Parathyroid adenoma (tissue), 2 donors: Measurements from ENCODE around the gene STYXL2.

ENCODE experiments used
- H2AFZ ChIP-seq: fragments of 300-600 bp; sonication (generic); one replicate; pipeline ENCODE4 v1.7.0; 2017; ENCODE audit warnings: antibody characterized with exemption, mild to moderate bottlenecking
- H3K27ac ChIP-seq: fragments of 300-600 bp; sonication (generic); one replicate; pipeline ENCODE4 v1.7.0; 2017
- H3K27me3 ChIP-seq: fragments of 300-600 bp; sonication (generic); one replicate; pipeline ENCODE4 v1.7.0; 2017; ENCODE audit warnings: low read length; ENCODE audit not compliant: control insufficient read depth, insufficient read depth
- H3K36me3 ChIP-seq: fragments of 300-600 bp; sonication (generic); one replicate; pipeline ENCODE4 v1.7.0; 2017; ENCODE audit warnings: low read length; ENCODE audit not compliant: control insufficient read depth, insufficient read depth
- H3K4me1 ChIP-seq: fragments of 300-600 bp; sonication (generic); one replicate; pipeline ENCODE4 v1.7.0; 2017; ENCODE audit warnings: control low read depth
- H3K4me2 ChIP-seq: fragments of 300-600 bp; sonication (generic); one replicate; pipeline ENCODE4 v1.7.0; 2017; ENCODE audit warnings: low read length
- H3K4me3 ChIP-seq: fragments of 300-600 bp; sonication (generic); one replicate; pipeline ENCODE4 v1.7.0; 2017; ENCODE audit warnings: low read depth, low read length
- H3K79me2 ChIP-seq: fragments of 300-600 bp; sonication (generic); one replicate; pipeline ENCODE4 v1.7.0; 2017; ENCODE audit warnings: control low read depth
- H3K9ac ChIP-seq: fragments of 300-600 bp; sonication (generic); one replicate; pipeline ENCODE4 v1.7.0; 2017; ENCODE audit warnings: mild to moderate bottlenecking
- H3K9me3 ChIP-seq: fragments of 300-600 bp; sonication (generic); one replicate; pipeline ENCODE4 v1.7.0; 2017; ENCODE audit warnings: low read length; ENCODE audit not compliant: control insufficient read depth
- CTCF ChIP-seq: fragments of 300-600 bp; sonication (generic); IDR thresholded peaks from one replicate; pipeline ENCODE4 v1.7.0; 2017; ENCODE audit warnings: antibody characterized with exemption, mild to moderate bottlenecking
- donor health status: primary hyperparathyroidism.

STYXL2 gene

GRCh38 chr1:167136806-167137205, 42.9 kb downstream of the STYXL2 start:
- H3K27ac ChIP-seq: no peak overlapping the region
- H2AFZ ChIP-seq: no peak overlapping the region
- no peaks in the 10 kb centered on the region for H3K36me3 ChIP-seq

GRCh38 chr1:167137332-167137781, 43.5 kb downstream of the STYXL2 start:
- Histone ChIP-seq H3K9ac (no peak overlapping the region), H3K27ac (no peak overlapping the region), H3K79me2 (no peaks in the 10 kb centered on the region), H3K4me2 (no peak overlapping the region), H3K27me3 (no peaks in the 10 kb centered on the region), H3K36me3 (no peaks in the 10 kb centered on the region), H3K4me3 (no peak overlapping the region), H3K4me1 (no peaks in the 10 kb centered on the region), H3K9me3 (no peaks in the 10 kb centered on the region), H2AFZ (no peak overlapping the region)
- no peak for TF ChIP-seq CTCF

More at GRCh38 chr1:167136806-167137205, 42.9 kb downstream of the STYXL2 start:
- no peaks in the 10 kb centered on the region for H3K27me3 ChIP-seq
- no peak for TF ChIP-seq CTCF
- no peaks in the 10 kb centered on the region for H3K79me2 ChIP-seq
- no peak overlapping the region for H3K4me2 ChIP-seq
- no peaks in the 10 kb centered on the region for H3K9me3 ChIP-seq
- no peak overlapping the region for H3K4me3 ChIP-seq
- no peak overlapping the region for H3K9ac ChIP-seq
- no peaks in the 10 kb centered on the region for H3K4me1 ChIP-seq

- H3K9me3 ChIP-seq: no peaks in the 10 kb centered on the region
- H3K4me2 ChIP-seq: no peak overlapping the region
- no peak overlapping the region for H3K9ac ChIP-seq
- no peak for TF ChIP-seq CTCF
- H3K4me1 ChIP-seq: no peaks in the 10 kb centered on the region
- H3K27me3 ChIP-seq: no peaks in the 10 kb centered on the region
- no peak overlapping the region for H2AFZ ChIP-seq
- no peak overlapping the region for H3K4me3 ChIP-seq
- no peak overlapping the region for H3K27ac ChIP-seq
- H3K36me3 ChIP-seq: no peaks in the 10 kb centered on the region
- H3K79me2 ChIP-seq: no peaks in the 10 kb centered on the region
Observed at GRCh38 chr1:167137793-167138510, 44.1 kb downstream of the STYXL2 start.

- no peaks in the 10 kb centered on the region for H3K9me3 ChIP-seq
- no peaks in the 10 kb centered on the region for H3K79me2 ChIP-seq
- H3K4me2 ChIP-seq: no peak overlapping the region
- H3K27me3 ChIP-seq: no peaks in the 10 kb centered on the region
- no peak overlapping the region for H2AFZ ChIP-seq
- TF ChIP-seq CTCF: no peak
- H3K4me3 ChIP-seq: no peak overlapping the region
- no peak overlapping the region for H3K9ac ChIP-seq
- no peak overlapping the region for H3K27ac ChIP-seq
- H3K4me1 ChIP-seq: no peaks in the 10 kb centered on the region
- H3K36me3 ChIP-seq: no peaks in the 10 kb centered on the region
Observed at GRCh38 chr1:167138703-167139102, 44.8 kb downstream of the STYXL2 start.

GRCh38 chr1:167141963-167142362, 48.1 kb downstream of the STYXL2 start:
- no peaks in the 10 kb centered on the region for H3K9me3 ChIP-seq
- no peaks in the 10 kb centered on the region for H3K36me3 ChIP-seq
- no peak overlapping the region for H3K9ac ChIP-seq
- H3K79me2 ChIP-seq: no peaks in the 10 kb centered on the region
- H3K4me2 ChIP-seq: no peak overlapping the region
- H2AFZ ChIP-seq: no peak overlapping the region
- no peak overlapping the region for H3K4me3 ChIP-seq
- H3K27ac ChIP-seq: no peak overlapping the region
- H3K27me3 ChIP-seq: no peaks in the 10 kb centered on the region
- no peaks in the 10 kb centered on the region for H3K4me1 ChIP-seq
- TF ChIP-seq CTCF: no peak
